ENCODE results near the gene THSD4.

THSD4 gene

GRCh38 chr15:71628988-71629770 lies 513.9 kb downstream of the THSD4 start:
- H3K9ac ChIP-seq, result no peak overlapping the region
- no peaks in the 10 kb centered on the region for H3K79me2 ChIP-seq (ENCODE audit: insufficient read depth, low read depth)
- no peak overlapping the region for H3K4me3 ChIP-seq (IDR thresholded peaks at IDR 0.05; ENCODE audit: insufficient read depth, low read depth, low read length)
- H4K20me1 ChIP-seq (ENCODE audit: insufficient read depth), result no peaks in the 10 kb centered on the region
- H3K4me2 ChIP-seq, result no peak overlapping the region
- TF ChIP-seq, protein P1, sequence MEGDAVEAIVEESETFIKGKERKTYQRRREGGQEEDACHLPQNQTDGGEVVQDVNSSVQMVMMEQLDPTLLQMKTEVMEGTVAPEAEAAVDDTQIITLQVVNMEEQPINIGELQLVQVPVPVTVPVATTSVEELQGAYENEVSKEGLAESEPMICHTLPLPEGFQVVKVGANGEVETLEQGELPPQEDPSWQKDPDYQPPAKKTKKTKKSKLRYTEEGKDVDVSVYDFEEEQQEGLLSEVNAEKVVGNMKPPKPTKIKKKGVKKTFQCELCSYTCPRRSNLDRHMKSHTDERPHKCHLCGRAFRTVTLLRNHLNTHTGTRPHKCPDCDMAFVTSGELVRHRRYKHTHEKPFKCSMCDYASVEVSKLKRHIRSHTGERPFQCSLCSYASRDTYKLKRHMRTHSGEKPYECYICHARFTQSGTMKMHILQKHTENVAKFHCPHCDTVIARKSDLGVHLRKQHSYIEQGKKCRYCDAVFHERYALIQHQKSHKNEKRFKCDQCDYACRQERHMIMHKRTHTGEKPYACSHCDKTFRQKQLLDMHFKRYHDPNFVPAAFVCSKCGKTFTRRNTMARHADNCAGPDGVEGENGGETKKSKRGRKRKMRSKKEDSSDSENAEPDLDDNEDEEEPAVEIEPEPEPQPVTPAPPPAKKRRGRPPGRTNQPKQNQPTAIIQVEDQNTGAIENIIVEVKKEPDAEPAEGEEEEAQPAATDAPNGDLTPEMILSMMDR (conservative IDR thresholded peaks at IDR 0.05; ENCODE audit: low read depth, low read length), result no peak
- no peak overlapping the region for H3K27ac ChIP-seq
- peaks cover under 1% of the 10 kb centered on the region for H3K4me1 ChIP-seq (ENCODE audit: low read depth, poor library complexity, severe bottlenecking)
- H2AFZ ChIP-seq (ENCODE audit: low read depth), result no peak overlapping the region
- H3K27me3 ChIP-seq (ENCODE audit: insufficient read depth, low read depth), result no peaks in the 10 kb centered on the region
- H3K36me3 ChIP-seq (ENCODE audit: insufficient read depth), result no peaks in the 10 kb centered on the region

DNA sequence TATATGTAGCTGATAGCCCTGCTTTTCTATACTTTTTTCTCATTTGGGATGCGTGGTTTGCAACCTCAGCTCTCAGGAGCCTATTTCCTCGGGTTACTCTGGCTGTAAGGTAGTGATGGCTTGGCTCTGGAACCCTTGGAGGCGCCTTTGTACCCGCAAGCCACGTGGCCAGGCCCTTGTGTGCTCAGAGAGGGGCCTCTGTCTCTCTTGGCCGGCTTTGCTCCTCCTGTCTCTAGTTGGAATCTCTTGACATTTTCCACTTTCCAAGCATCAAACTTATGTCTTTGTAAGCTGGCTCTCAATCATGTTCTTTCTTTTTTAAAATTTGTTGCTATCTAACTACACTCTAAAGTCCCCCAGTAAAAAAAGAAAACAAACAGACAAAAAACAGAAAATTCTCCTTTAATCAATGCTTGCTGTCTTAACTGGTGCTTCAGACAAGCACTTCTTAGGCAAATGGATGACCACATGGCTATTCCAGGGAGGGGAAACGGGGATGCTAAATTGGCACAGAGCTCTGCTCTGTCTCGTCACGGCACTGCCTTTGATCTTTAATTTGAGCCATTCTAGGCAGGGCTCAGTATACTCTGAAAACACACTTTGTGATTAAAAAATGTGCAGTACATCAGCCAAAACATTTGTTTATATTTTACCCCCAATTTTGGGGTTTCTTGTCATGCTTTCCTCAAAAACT lies 514.7 kb downstream of the THSD4 start:
- Histone ChIP-seq H3K79me2 (ENCODE audit: insufficient read depth, low read depth) (no peaks in the 10 kb centered on the region), H3K27me3 (ENCODE audit: insufficient read depth, low read depth) (no peaks in the 10 kb centered on the region), H2AFZ (ENCODE audit: low read depth) (no peak overlapping the region), H4K20me1 (ENCODE audit: insufficient read depth) (no peaks in the 10 kb centered on the region), H3K4me2 (no peak overlapping the region), H3K4me3 (IDR thresholded peaks at IDR 0.05; ENCODE audit: insufficient read depth, low read depth, low read length) (no peak overlapping the region), H3K27ac (no peak overlapping the region), H3K9ac (no peak overlapping the region), H3K4me1 (ENCODE audit: low read depth, poor library complexity, severe bottlenecking) (peaks cover 7% of the 10 kb centered on the region), H3K36me3 (ENCODE audit: insufficient read depth) (no peaks in the 10 kb centered on the region)
- TF ChIP-seq, protein P1 (conservative IDR thresholded peaks at IDR 0.05; ENCODE audit: low read depth, low read length), result no peak

DNA sequence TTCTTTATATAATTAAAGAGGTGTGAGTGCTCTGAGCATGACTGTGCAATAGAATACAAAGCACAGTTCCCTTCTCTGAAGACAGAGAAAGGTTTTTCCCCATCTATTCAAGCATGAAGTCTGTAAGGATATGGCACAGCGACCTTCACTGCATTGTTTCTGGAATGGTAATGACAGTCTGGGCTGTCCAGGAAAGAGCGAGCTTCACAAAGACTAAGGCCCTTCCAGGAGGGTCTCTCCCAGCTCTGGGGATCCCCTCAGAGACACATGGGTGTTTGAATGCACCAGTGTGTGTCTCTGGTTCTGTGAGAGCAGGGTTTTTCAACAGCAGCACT lies 515.2 kb downstream of the THSD4 start:
- Histone ChIP-seq H4K20me1 (ENCODE audit: insufficient read depth) (no peaks in the 10 kb centered on the region), H3K9ac (no peak overlapping the region), H3K27me3 (ENCODE audit: insufficient read depth, low read depth) (no peaks in the 10 kb centered on the region), H3K36me3 (ENCODE audit: insufficient read depth) (no peaks in the 10 kb centered on the region), H2AFZ (ENCODE audit: low read depth) (no peak overlapping the region), H3K27ac (no peak overlapping the region), H3K4me2 (no peak overlapping the region), H3K4me3 (IDR thresholded peaks at IDR 0.05; ENCODE audit: insufficient read depth, low read depth, low read length) (no peak overlapping the region), H3K79me2 (ENCODE audit: insufficient read depth, low read depth) (no peaks in the 10 kb centered on the region), H3K4me1 (ENCODE audit: low read depth, poor library complexity, severe bottlenecking) (peaks cover 11% of the 10 kb centered on the region)
- TF ChIP-seq, protein P1 (conservative IDR thresholded peaks at IDR 0.05; ENCODE audit: low read depth, low read length), result no peak

- Histone ChIP-seq H2AFZ (ENCODE audit: low read depth) (no peak overlapping the region), H3K4me1 (ENCODE audit: low read depth, poor library complexity, severe bottlenecking) (peaks cover 11% of the 10 kb centered on the region), H3K9ac (no peak overlapping the region), H3K4me3 (IDR thresholded peaks at IDR 0.05; ENCODE audit: insufficient read depth, low read depth, low read length) (no peak overlapping the region), H3K27me3 (ENCODE audit: insufficient read depth, low read depth) (no peaks in the 10 kb centered on the region), H3K27ac (no peak overlapping the region), H3K36me3 (ENCODE audit: insufficient read depth) (no peaks in the 10 kb centered on the region), H3K4me2 (no peak overlapping the region), H4K20me1 (ENCODE audit: insufficient read depth) (no peaks in the 10 kb centered on the region), H3K79me2 (ENCODE audit: insufficient read depth, low read depth) (no peaks in the 10 kb centered on the region)
- TF ChIP-seq, protein P1 (conservative IDR thresholded peaks at IDR 0.05; ENCODE audit: low read depth, low read length), result no peak
Measured at GRCh38 chr15:71632576-71633195, 517.4 kb downstream of the THSD4 start.
